ENCODE results near the gene KCNJ1.

Gene KCNJ1

DNA sequence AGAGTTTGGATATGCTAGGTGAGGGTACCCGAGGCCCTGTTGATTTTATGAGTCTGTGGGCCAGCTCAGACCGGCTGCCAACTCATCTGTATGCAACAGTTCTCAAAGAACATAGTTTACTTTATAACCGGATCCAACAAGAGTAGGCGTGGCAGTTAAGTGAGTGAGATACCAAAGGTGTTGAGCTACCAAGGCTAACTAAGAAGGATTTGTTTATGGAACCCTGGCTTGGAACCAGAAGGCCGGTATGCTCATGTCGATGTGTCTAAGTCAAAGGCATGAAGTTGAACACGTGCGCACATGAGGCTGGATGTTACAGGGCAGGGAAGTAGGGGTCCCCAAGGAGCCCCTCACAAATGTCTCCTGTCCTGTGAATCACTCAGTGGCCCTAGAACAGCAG lies at the start of gene KCNJ1:
Gene KCNJ1 (minus strand): TSS at position 20 of the 400 bp plus-strand sequence. CDS start 27,053 bp downstream, outside the sequence.
- H3K4me1 ChIP-seq = peaks cover 11% of the 10 kb centered on the region
- H3K27me3 ChIP-seq = no peaks in the 10 kb centered on the region
- H3K9me3 ChIP-seq = no peaks in the 10 kb centered on the region
- no peak within 1 kb of the TSS for H3K4me3 ChIP-seq
- no peak for TF ChIP-seq Cebpa-rat (IDR thresholded peaks at IDR 0.05)
- H3K9ac ChIP-seq = no peak within 1 kb of the TSS
- H3K36me3 ChIP-seq = no peaks in the 10 kb centered on the region
- H4K20me1 ChIP-seq = no peaks in the 10 kb centered on the region
- no peak within 1 kb of the TSS for H3K4me2 ChIP-seq
- no peak within 1 kb of the TSS for H3K27ac ChIP-seq

DNA sequence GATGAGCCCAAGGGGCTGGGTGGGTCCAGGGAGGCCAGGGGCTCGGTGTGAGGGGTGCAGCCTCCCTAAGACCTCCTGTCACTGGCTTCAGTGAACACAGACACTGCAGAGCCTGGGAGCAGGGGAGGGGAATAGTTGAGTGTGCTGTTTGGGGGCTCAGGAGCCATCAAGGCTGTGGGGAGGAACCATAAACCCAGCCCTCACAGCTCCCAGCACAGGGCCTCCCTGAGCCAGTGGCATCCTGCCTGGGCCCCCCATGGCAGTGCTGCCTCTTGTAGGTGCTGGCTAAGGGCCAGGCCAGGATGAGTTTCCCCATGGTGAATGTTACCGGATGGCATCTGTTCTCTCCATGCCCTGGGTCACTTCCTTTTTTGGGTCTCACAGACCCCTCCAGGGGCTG lies 49.6 kb upstream of the KCNJ1 start:
- Histone ChIP-seq H3K36me3 (no peaks in the 10 kb centered on the region), H3K27ac (no peak overlapping the region), H4K20me1 (no peaks in the 10 kb centered on the region), H3K4me3 (no peak overlapping the region), H3K4me2 (no peak overlapping the region), H3K9ac (no peak overlapping the region), H3K27me3 (no peaks in the 10 kb centered on the region), H3K4me1 (peaks cover 37% of the 10 kb centered on the region), H3K9me3 (peaks cover 3% of the 10 kb centered on the region; the same call in 1 of the 2 replicates)
- TF ChIP-seq Cebpa-rat (IDR thresholded peaks at IDR 0.05) = no peak

DNA sequence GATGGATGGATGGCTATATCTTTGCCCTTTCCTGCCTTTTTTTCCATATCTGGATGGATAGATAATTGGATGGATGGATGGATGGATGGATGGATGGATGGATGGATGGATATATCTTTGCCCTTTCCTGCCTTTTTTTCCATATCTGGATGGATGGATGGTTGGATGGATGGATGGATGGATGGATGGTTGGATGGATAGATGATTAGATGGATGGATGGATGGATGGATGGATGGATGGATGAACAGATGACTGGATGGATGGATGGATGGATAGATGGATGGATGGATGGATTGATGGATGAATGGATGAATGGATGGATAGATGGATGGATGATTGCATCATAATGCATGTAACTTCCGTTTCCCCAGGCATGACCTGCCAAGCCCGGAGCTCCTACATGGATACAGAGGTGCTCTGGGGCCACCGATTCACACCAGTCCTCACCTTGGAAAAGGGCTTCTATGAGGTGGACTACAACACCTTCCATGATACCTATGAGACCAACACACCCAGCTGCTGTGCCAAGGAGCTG lies 49.0 kb upstream of the KCNJ1 start:
- no peaks in the 10 kb centered on the region for H3K27me3 ChIP-seq
- peaks cover 39% of the 10 kb centered on the region for H3K4me1 ChIP-seq
- TF ChIP-seq Cebpa-rat (IDR thresholded peaks at IDR 0.05) = 0 out of 2 replicates have a peak, but pooled peaks have one; percentile 20
- H3K4me2 ChIP-seq = no peak overlapping the region
- no peak overlapping the region for H3K27ac ChIP-seq
- H3K36me3 ChIP-seq = no peaks in the 10 kb centered on the region
- no peaks in the 10 kb centered on the region for H4K20me1 ChIP-seq
- no peak overlapping the region for H3K9ac ChIP-seq
- no peak overlapping the region for H3K4me3 ChIP-seq
- H3K9me3 ChIP-seq = peaks cover 8% of the 10 kb centered on the region; the same call in 1 of the 2 replicates

DNA sequence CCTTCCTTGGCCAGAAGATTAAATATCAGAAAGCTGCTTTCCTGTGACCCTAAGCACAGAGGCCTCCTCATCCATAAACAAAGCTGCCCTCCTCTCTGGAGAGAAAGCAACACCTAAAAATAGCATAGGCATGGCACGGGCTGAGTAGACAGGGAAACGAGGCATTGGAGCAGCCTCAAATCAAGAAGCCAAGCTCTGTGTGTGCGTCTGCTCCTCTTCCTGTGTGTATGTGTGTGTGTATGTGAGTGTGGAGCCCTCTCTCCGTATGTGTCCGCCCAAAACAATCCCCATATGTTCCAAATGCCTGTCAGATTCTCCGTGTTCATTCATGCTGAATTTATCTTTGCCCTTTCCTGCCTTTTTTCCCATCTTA lies 48.0 kb upstream of the KCNJ1 start:
- no peak for TF ChIP-seq Cebpa-rat (IDR thresholded peaks at IDR 0.05)
- no peak overlapping the region for H3K4me3 ChIP-seq
- H4K20me1 ChIP-seq = no peaks in the 10 kb centered on the region
- no peak overlapping the region for H3K4me2 ChIP-seq
- peaks cover 37% of the 10 kb centered on the region for H3K4me1 ChIP-seq
- no peak overlapping the region for H3K27ac ChIP-seq
- peaks cover 10% of the 10 kb centered on the region; the same call in 1 of the 2 replicates for H3K9me3 ChIP-seq
- H3K36me3 ChIP-seq = no peaks in the 10 kb centered on the region
- H3K9ac ChIP-seq = no peak overlapping the region
- no peaks in the 10 kb centered on the region for H3K27me3 ChIP-seq

DNA sequence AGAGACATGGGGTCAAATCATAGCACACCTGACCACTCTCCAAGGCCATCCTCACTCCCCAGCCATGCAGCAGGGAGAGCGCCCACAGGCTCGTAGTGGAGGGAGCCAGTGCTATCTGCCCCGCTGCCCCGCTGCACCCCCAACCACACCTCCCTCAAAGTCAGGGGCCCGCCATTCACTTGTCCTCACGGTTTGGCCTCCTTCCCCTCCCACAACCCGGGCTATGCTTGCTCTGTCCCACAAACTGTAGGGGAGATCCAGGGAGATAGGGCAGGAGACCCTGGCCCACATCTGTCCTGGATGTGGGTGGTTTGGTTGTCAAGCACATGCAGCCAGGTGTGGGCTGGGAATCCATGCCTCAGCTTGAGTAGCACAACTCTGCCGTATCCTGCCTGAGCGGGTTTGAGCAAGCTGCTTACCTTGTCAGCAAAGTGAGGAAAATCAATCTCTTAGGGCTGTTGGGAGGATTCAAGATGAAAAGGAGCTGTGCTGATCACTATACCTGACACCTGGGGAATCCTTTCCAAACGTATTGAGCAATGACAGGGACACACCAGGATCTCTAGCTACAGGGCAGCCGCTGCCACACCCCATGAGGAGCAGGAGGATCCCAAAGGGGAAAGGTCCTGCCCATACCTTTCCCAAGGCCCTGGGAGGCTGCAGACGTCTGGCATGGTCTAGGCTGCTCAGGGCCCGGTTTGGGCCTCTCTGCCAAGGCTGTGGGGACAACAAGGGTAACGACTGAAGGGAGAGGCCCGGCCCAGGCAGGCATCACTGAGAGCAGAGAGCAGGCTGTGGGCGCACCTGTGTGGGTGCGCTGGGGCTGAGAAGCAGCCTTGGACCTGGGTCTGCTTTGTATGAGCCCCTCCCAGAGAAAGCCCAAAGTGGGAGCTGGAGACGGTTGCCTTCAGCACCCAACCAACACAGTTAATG lies 47.4 kb upstream of the KCNJ1 start:
- Histone ChIP-seq H3K4me1 (peaks cover 33% of the 10 kb centered on the region), H3K27me3 (no peaks in the 10 kb centered on the region), H4K20me1 (no peaks in the 10 kb centered on the region), H3K9ac (no peak overlapping the region), H3K4me3 (no peak overlapping the region), H3K9me3 (peaks cover 10% of the 10 kb centered on the region; the same call in 1 of the 2 replicates), H3K36me3 (no peaks in the 10 kb centered on the region), H3K4me2 (no peak overlapping the region), H3K27ac (no peak overlapping the region)
- TF ChIP-seq Cebpa-rat (IDR thresholded peaks at IDR 0.05) = no peak

DNA sequence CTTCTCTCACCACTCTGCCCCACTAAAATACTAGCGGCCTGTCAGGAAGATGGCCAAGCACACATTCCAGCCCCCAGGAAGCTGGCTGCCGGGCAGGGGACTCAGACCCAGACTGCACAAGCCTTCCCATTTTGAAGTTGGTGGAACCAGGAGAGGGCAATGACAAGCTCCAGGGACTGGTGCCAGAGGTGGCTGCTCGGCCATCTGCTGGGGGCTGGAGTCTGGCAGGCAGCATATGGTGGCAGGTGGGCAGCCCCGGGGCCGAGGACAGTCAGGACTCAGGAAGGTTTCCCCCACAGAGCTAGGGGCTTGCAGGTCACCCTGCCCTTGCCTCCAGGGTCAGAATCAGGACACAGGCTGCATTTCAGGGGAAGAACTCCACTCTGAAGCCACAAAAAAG lies 46.7 kb upstream of the KCNJ1 start:
- H3K27me3 ChIP-seq = no peaks in the 10 kb centered on the region
- H3K9ac ChIP-seq = no peak overlapping the region
- H3K9me3 ChIP-seq = peaks cover 10% of the 10 kb centered on the region; the same call in 1 of the 2 replicates
- no peak for TF ChIP-seq Cebpa-rat (IDR thresholded peaks at IDR 0.05)
- no peak overlapping the region for H3K4me3 ChIP-seq
- no peaks in the 10 kb centered on the region for H3K36me3 ChIP-seq
- H3K27ac ChIP-seq = no peak overlapping the region
- no peak overlapping the region for H3K4me2 ChIP-seq
- no peaks in the 10 kb centered on the region for H4K20me1 ChIP-seq
- H3K4me1 ChIP-seq = peaks cover 33% of the 10 kb centered on the region

DNA sequence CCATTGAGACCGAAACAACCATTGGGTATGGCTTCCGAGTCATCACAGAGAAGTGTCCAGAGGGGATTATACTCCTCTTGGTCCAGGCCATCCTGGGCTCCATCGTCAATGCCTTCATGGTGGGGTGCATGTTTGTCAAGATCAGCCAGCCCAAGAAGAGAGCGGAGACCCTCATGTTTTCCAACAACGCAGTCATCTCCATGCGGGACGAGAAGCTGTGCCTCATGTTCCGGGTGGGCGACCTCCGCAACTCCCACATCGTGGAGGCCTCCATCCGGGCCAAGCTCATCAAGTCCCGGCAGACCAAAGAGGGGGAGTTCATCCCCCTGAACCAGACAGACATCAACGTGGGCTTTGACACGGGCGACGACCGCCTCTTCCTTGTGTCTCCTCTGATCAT lies 44.6 kb upstream of the KCNJ1 start:
- Histone ChIP-seq H3K4me2 (no peak overlapping the region), H3K9ac (no peak overlapping the region), H3K4me3 (no peak overlapping the region), H3K36me3 (no peaks in the 10 kb centered on the region), H4K20me1 (no peaks in the 10 kb centered on the region), H3K27me3 (no peaks in the 10 kb centered on the region), H3K9me3 (peaks cover 10% of the 10 kb centered on the region; the same call in 1 of the 2 replicates), H3K27ac (no peak overlapping the region), H3K4me1 (peaks cover 38% of the 10 kb centered on the region)
- TF ChIP-seq Cebpa-rat (IDR thresholded peaks at IDR 0.05) = no peak

DNA sequence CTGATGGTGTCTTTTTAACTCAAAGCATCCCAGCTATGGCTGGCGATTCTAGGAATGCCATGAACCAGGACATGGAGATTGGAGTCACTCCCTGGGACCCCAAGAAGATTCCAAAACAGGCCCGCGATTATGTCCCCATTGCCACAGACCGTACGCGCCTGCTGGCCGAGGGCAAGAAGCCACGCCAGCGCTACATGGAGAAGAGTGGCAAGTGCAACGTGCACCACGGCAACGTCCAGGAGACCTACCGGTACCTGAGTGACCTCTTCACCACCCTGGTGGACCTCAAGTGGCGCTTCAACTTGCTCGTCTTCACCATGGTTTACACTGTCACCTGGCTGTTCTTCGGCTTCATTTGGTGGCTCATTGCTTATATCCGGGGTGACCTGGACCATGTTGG lies 44.1 kb upstream of the KCNJ1 start:
- Histone ChIP-seq H3K4me3 (no peak overlapping the region), H3K27me3 (no peaks in the 10 kb centered on the region), H3K27ac (no peak overlapping the region), H3K4me1 (peaks cover 40% of the 10 kb centered on the region), H3K36me3 (no peaks in the 10 kb centered on the region), H4K20me1 (no peaks in the 10 kb centered on the region), H3K9me3 (peaks cover 10% of the 10 kb centered on the region; the same call in 1 of the 2 replicates), H3K9ac (no peak overlapping the region), H3K4me2 (no peak overlapping the region)
- TF ChIP-seq Cebpa-rat (IDR thresholded peaks at IDR 0.05) = no peak

DNA sequence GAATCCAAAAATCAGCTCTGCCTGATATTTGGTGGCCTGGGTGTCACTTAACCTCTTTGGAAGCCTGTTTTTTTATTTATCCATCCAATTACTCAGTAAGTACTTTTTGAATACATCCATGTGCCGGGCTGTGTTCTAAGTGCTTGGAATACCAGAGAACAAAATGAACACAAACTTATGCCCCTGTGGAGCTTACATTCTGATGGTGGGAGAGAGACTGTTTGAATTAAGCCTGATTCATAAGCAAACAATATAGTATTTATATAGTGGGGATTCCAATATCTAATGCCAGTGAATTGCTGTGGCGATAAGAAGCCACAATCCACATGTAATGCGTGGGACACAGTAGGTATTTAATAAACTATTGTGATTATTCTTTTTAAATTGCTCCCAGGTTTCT lies 43.5 kb upstream of the KCNJ1 start:
- Histone ChIP-seq H3K36me3 (no peaks in the 10 kb centered on the region), H3K4me3 (no peak overlapping the region), H3K9ac (no peak overlapping the region), H3K27me3 (no peaks in the 10 kb centered on the region), H3K9me3 (peaks cover 10% of the 10 kb centered on the region; the same call in 1 of the 2 replicates), H3K4me1 (peaks cover 44% of the 10 kb centered on the region), H4K20me1 (no peaks in the 10 kb centered on the region), H3K4me2 (no peak overlapping the region), H3K27ac (no peak overlapping the region)
- TF ChIP-seq Cebpa-rat (IDR thresholded peaks at IDR 0.05) = no peak

Measured in BLaER1 (cell line).